ENCODE results near the gene FTSJ3.

FTSJ3 gene

GRCh38 chr17:63790057-63790456 lies 37.4 kb downstream of the FTSJ3 start:
- no peak for DNase-seq (ENCODE audit: low read depth in 2 of 2)

GRCh38 chr17:63786971-63787711 lies 40.3 kb downstream of the FTSJ3 start:
- DNase-seq (ENCODE audit: low read depth in 2 of 2), result no peak

- DNase-seq (ENCODE audit: low read depth in 2 of 2), result no peak
Measured at GRCh38 chr17:63786117-63786516, 41.3 kb downstream of the FTSJ3 start.

GRCh38 chr17:63785556-63785955 lies 41.9 kb downstream of the FTSJ3 start:
- DNase-seq (ENCODE audit: low read depth in 2 of 2), result no peak

GRCh38 chr17:63783522-63783921 lies 43.9 kb downstream of the FTSJ3 start:
- DNase-seq (ENCODE audit: low read depth in 2 of 2), result no peak

GRCh38 chr17:63780928-63781327 lies 46.5 kb downstream of the FTSJ3 start:
- DNase-seq (ENCODE audit: low read depth in 2 of 2), result no peak

GRCh38 chr17:63780507-63780906 lies 47.0 kb downstream of the FTSJ3 start:
- no peak for DNase-seq (ENCODE audit: low read depth in 2 of 2)

GRCh38 chr17:63775420-63775819 lies 52.0 kb downstream of the FTSJ3 start:
- no peak for DNase-seq (ENCODE audit: low read depth in 2 of 2)

GRCh38 chr17:63774969-63775265 lies 52.5 kb downstream of the FTSJ3 start:
- DNase-seq (ENCODE audit: low read depth in 2 of 2), result no peak

GRCh38 chr17:63774141-63774968 lies 53.1 kb downstream of the FTSJ3 start, which contains the start of gene DDX42:
TSS of gene DDX42 (plus strand) at chr17:63774170. CDS start at chr17:63787050, 12,880 bp downstream.
- DNase-seq (ENCODE audit: low read depth in 2 of 2), result peak in 1 of 2 donors; percentile 79

GRCh38 chr17:63773272-63774140 lies 54.0 kb downstream of the FTSJ3 start, which contains the start of gene CCDC47:
TSS of gene CCDC47 (minus strand) at chr17:63773597. CDS start at chr17:63766175, 7,422 bp downstream.
- peak; percentile 94 to 95 for DNase-seq (ENCODE audit: low read depth in 2 of 2)

- no peak for DNase-seq (ENCODE audit: low read depth in 2 of 2)
Measured at GRCh38 chr17:63772801-63773271, 54.6 kb downstream of the FTSJ3 start.
